NB4 (cell line): Measurements from ENCODE around the gene TET2.
A peak's percentile ranks its signal among the peaks of the same experiment; 100 is the strongest.

Experiments
- DNase-seq: peaks from one replicate; pipeline ENCODE4 v3.0.0; 2010; ENCODE audit warnings: low read depth
- H3K4me3 ChIP-seq: one replicate; pipeline ENCODE4 v1.5.1; 2011; ENCODE audit warnings: mild to moderate bottlenecking, low read depth, low read length, moderate library complexity
- MYC ChIP-seq: IDR thresholded peaks from 2 replicates; pipeline ENCODE4 v1.6.1; 2011; ENCODE audit warnings: low read depth, low read length
- POLR2A ChIP-seq: IDR thresholded peaks from 2 replicates; pipeline ENCODE4 v1.6.1; 2011; ENCODE audit warnings: mild to moderate bottlenecking; ENCODE audit not compliant: insufficient read length; ENCODE audit errors: extremely low read depth
- TF ChIP-seq, protein P1 (sequence below): IDR thresholded peaks from 2 replicates; pipeline ENCODE4 v1.6.1; 2011; ENCODE audit warnings: low read depth, low read length
- TF ChIP-seq, protein P2 (sequence below): IDR thresholded peaks from one replicate; pipeline ENCODE4 v1.5.1; 2012; ENCODE audit warnings: low read depth, low read length

Gene TET2

DNA sequence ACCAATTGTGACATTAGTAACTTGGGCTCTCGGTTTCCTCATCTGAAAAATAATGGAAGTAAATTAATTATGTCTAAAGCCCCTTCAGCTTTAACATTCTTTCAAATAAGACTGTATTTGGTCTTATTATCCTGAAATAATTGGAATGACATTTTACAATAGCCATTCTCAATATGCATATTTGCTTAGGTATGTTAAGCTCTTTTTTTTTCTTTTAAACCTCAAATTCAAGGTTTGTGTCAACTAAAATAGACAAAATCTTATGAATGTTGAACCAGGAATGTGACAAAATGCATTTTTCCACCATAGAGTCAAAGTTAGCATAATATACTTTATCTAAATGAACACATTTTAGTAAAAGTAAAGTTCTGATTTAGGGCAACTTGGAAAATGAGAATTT is 34.4 kb upstream of the TET2 start:
- TF ChIP-seq POLR2A = no peak
- TF ChIP-seq, protein P1, sequence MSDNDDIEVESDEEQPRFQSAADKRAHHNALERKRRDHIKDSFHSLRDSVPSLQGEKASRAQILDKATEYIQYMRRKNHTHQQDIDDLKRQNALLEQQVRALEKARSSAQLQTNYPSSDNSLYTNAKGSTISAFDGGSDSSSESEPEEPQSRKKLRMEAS = no peak
- no peak for TF ChIP-seq MYC
- TF ChIP-seq, protein P2, sequence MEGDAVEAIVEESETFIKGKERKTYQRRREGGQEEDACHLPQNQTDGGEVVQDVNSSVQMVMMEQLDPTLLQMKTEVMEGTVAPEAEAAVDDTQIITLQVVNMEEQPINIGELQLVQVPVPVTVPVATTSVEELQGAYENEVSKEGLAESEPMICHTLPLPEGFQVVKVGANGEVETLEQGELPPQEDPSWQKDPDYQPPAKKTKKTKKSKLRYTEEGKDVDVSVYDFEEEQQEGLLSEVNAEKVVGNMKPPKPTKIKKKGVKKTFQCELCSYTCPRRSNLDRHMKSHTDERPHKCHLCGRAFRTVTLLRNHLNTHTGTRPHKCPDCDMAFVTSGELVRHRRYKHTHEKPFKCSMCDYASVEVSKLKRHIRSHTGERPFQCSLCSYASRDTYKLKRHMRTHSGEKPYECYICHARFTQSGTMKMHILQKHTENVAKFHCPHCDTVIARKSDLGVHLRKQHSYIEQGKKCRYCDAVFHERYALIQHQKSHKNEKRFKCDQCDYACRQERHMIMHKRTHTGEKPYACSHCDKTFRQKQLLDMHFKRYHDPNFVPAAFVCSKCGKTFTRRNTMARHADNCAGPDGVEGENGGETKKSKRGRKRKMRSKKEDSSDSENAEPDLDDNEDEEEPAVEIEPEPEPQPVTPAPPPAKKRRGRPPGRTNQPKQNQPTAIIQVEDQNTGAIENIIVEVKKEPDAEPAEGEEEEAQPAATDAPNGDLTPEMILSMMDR = no peak
- DNase-seq = no peak
- no peak overlapping the region for H3K4me3 ChIP-seq

DNA sequence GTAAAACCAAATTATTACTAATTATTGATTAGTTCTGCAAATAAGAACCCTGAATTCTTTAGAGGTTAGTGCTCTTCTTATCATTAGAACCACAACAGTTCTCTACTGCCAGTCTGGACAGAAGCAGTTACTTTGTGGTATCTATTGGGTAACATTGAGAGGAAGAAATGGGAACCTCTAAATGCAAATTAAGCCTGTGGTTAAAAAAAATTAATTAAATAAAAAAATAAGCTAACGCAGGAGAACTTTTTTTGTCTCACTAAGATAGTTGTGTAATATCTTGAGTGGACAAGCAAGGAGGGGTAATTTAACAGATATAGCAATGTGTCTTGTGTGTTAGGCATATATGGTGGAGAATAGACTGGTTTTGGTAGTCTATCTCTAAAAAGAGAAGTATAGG is 32.9 kb upstream of the TET2 start:
- H3K4me3 ChIP-seq = no peak overlapping the region
- peak; percentile 90 for DNase-seq
- TF ChIP-seq MYC = peak; percentile 47; the same call in 1 of the 2 replicates
- TF ChIP-seq, protein P1 = no peak
- TF ChIP-seq, protein P2 = no peak
- TF ChIP-seq POLR2A = no peak

DNA sequence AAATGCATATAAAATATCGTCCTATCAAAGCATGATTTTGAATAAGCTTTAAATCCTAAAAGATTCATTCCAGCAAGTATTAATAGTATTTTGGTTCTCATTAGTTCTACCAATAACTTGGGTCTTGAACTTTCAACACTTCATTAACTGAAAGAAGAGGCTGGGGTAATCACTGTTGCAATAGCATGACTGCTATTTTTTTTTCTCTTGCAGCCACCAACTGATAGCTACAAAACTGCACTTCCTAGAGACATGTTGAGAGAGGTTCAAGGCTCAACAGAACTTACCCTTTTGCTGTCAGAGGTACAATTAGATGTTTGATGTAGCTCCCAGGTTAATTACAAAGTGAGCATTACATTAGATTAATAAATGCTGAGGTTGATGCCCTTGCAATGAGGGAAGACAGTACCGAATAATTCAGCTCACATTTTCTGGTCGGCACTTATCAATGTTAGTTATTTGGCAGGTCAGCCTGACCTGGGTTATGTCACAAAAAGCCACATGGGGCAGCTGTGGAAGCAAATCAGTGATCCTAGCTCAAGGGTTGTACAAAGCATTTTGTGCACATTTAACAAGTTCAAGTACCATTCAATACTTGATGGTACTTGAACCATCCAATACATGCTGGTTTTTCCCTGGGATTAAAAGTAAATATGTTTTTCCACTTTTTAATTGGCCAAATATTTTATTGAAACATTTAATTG is 29.9 kb upstream of the TET2 start:
- peak; percentile 55 for DNase-seq
- TF ChIP-seq POLR2A = no peak
- TF ChIP-seq, protein P2 = no peak
- H3K4me3 ChIP-seq = no peak overlapping the region

DNA sequence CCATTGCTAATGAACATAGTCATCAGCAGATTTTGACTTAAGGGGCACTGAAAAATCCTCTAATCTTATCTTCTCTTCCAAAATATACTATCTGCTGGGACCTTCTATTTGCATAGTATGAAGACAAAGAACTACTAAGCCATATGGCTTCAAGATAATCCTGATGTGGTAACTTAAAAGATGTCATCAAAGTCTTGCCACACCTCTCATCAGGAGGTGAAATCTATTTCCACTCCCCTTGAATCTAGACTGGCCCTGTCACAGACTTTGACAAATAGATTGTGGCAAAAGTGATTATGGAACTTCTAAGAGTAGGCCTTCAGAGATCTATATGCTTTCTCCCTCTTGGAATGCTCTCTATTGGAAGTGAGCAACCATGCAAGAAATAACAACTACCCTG is 27.3 kb upstream of the TET2 start:
- TF ChIP-seq, protein P2 = no peak
- TF ChIP-seq MYC (no peak), POLR2A (no peak)
- TF ChIP-seq, protein P1 = no peak
- DNase-seq = peak; percentile 35
- H3K4me3 ChIP-seq = no peak overlapping the region

DNA sequence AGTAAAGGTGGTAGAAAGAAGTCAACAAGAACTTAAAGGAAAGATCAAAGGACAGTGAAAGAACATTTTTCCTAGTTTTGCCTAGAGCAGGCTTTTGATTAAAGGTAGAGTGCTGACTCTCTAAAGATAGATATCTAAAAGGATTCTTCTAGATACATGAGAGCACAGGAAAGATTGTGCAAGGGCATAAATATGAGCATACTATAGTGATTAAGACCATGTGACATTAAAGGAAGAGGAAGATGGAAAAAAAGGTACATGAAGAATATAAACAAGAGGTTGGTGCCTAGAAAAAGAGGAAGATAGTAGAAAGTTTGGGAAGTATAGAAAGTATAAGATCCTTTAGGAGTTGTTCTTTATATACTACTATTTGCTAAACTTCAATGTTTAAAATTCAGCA is 26.1 kb upstream of the TET2 start:
- no peak for DNase-seq
- H3K4me3 ChIP-seq = no peak overlapping the region
- TF ChIP-seq, protein P2 = no peak
- TF ChIP-seq MYC = no peak
- TF ChIP-seq POLR2A = no peak
- TF ChIP-seq, protein P1 = no peak
